IMR-90 (cell line): ENCODE data around the gene ATP13A1. TPM values are rescaled to one million over a fixed set of nuclear protein-coding genes. Genes with fewer than 3 reads are reported as not detected.

Source experiments
- ATAC-seq: fragments of 200-7000 bp; cut with Tn5 transposase; 2 replicates; pipeline ENCODE4 v1.9.1; 2020; ENCODE audit warnings: low read depth, mild to moderate bottlenecking, moderate library complexity
- BruUV-seq: library from RNA; stranded (reverse); fragments of 400-500 nt; replicated peaks from 2 replicates; lab custom pipeline; 2021; lab: Mats Ljungman, UMichigan
- CTCF ChIA-PET: fragments of 300-600 bp; formaldehyde crosslinking; extraction: SDS; loops from one replicate; lab custom pipeline; 2021; ENCODE audit warnings: antibody characterized with exemption; lab: Yijun Ruan, JAX
- POLR2A ChIA-PET: fragments of 300-600 bp; sonication (Branson Sonifier 250); formaldehyde crosslinking; loops from one replicate; lab custom pipeline; 2022; ENCODE audit warnings: antibody characterized with exemption; ENCODE audit not compliant: unreplicated experiment; lab: Charles Lee
- DNase-seq: peaks from one replicate; pipeline ENCODE4 v3.0.0; 2013
- H2AFZ ChIP-seq: replicated peaks from 2 replicates; pipeline ENCODE3; 2013; ENCODE audit warnings: low read length, mild to moderate bottlenecking; ENCODE audit not compliant: poor library complexity
- H2AK5ac ChIP-seq: 2 replicates; pipeline ENCODE4 v1.6.1; 2013; ENCODE audit warnings: low read depth, low read length, inconsistent platforms
- H2AK9ac ChIP-seq: replicated peaks from 2 replicates; pipeline ENCODE3; 2013; ENCODE audit warnings: mild to moderate bottlenecking, low read depth, low read length, moderate library complexity; ENCODE audit not compliant: poor library complexity
- H2BK120ac ChIP-seq: 2 replicates; pipeline ENCODE4 v1.6.1; 2013; ENCODE audit warnings: low read depth, low read length, inconsistent platforms
- H2BK15ac ChIP-seq: 3 replicates; pipeline ENCODE4 v1.6.1; 2013; ENCODE audit warnings: low read depth, low read length, inconsistent platforms
- H2BK20ac ChIP-seq: 2 replicates; pipeline ENCODE4 v1.6.1; 2013; ENCODE audit warnings: low read depth, mild to moderate bottlenecking, inconsistent platforms, low read length, moderate library complexity
- H2BK5ac ChIP-seq: 2 replicates; pipeline ENCODE4 v1.6.1; 2013; ENCODE audit warnings: mild to moderate bottlenecking, low read depth, low read length, inconsistent platforms; ENCODE audit not compliant: poor library complexity, severe bottlenecking
- H3K14ac ChIP-seq: replicated peaks from 2 replicates; pipeline ENCODE4 v1.6.1; 2013; ENCODE audit warnings: low read depth, low read length, inconsistent platforms
- H3K18ac ChIP-seq: 2 replicates; pipeline ENCODE4 v1.6.1; 2013; ENCODE audit warnings: low read depth, low read length, control low read depth
- H3K23ac ChIP-seq: 2 replicates; pipeline ENCODE4 v1.6.1; 2013; ENCODE audit warnings: low read depth, low read length, inconsistent platforms
- H3K27ac ChIP-seq: 2 replicates; pipeline ENCODE4 v1.5.1; 2013; ENCODE audit warnings: mild to moderate bottlenecking, control low read depth, low read length; ENCODE audit not compliant: insufficient read depth
- H3K27me3 ChIP-seq: 2 replicates; pipeline ENCODE4 v1.6.1; 2013; ENCODE audit warnings: low read length; ENCODE audit not compliant: control insufficient read depth, insufficient read depth
- H3K36me3 ChIP-seq: 2 replicates; pipeline ENCODE4 v1.6.1; 2013; ENCODE audit warnings: low read length, mixed read lengths; ENCODE audit not compliant: control insufficient read depth, insufficient read depth
- H3K4ac ChIP-seq: 2 replicates; pipeline ENCODE4 v1.6.1; 2013; ENCODE audit warnings: low read depth, low read length, inconsistent platforms
- H3K4me1 ChIP-seq: 2 replicates; pipeline ENCODE4 v1.6.1; 2013; ENCODE audit warnings: low read length, mixed read lengths; ENCODE audit not compliant: control insufficient read depth, insufficient read depth
- H3K4me2 ChIP-seq: 2 replicates; pipeline ENCODE4 v1.6.1; 2013; ENCODE audit warnings: low read depth, mild to moderate bottlenecking, control low read depth, low read length, moderate library complexity
- H3K4me3 ChIP-seq: 2 replicates; pipeline ENCODE4 v1.5.1; 2013; ENCODE audit warnings: low read depth, mild to moderate bottlenecking, control low read depth, low read length, moderate library complexity; ENCODE audit not compliant: insufficient read depth
- H3K56ac ChIP-seq: 2 replicates; pipeline ENCODE4 v1.6.1; 2013; ENCODE audit warnings: low read length, inconsistent platforms; ENCODE audit not compliant: insufficient read depth; ENCODE audit errors: extremely low read depth
- H3K79me1 ChIP-seq, 2 experiments: 2 replicates each; pipeline ENCODE4 v1.6.1; 2013; ENCODE audit warnings: low read length in 2 of 2, inconsistent platforms in 1 of 2, low read depth in 1 of 2
- H3K9ac ChIP-seq: 2 replicates; pipeline ENCODE4 v1.6.1; 2013; ENCODE audit warnings: low read depth, low read length, control low read depth
- H3K9me1 ChIP-seq: 2 replicates; pipeline ENCODE4 v1.6.1; 2013; ENCODE audit warnings: low read length, inconsistent platforms; ENCODE audit not compliant: insufficient read depth
- H3K9me3 ChIP-seq: 2 replicates; pipeline ENCODE4 v1.6.1; 2013; ENCODE audit warnings: low read length; ENCODE audit not compliant: control insufficient read depth, insufficient read depth
- H4K20me1 ChIP-seq: 2 replicates; pipeline ENCODE4 v1.6.1; 2013; ENCODE audit warnings: low read length, inconsistent platforms; ENCODE audit not compliant: insufficient read depth
- H4K5ac ChIP-seq: 2 replicates; pipeline ENCODE4 v1.6.1; 2013; ENCODE audit warnings: mild to moderate bottlenecking, low read depth, low read length, control low read depth
- H4K8ac ChIP-seq, 2 experiments: 2 replicates each; pipeline ENCODE4 v1.6.1; 2013; ENCODE audit warnings: low read depth in 2 of 2, low read length in 2 of 2, control low read depth in 1 of 2, inconsistent platforms in 1 of 2
- H4K91ac ChIP-seq: 2 replicates; pipeline ENCODE4 v1.6.1; 2013; ENCODE audit warnings: low read depth, low read length, inconsistent platforms; ENCODE audit not compliant: insufficient read depth
- BHLHE40 ChIP-seq: fragments of 150-350 bp; IDR thresholded peaks from 2 replicates; pipeline ENCODE4 v1.6.1; 2016; ENCODE audit warnings: mild to moderate bottlenecking, low read depth, low read length
- CHD1 ChIP-seq: IDR thresholded peaks from 2 replicates; pipeline ENCODE4 v1.6.1; 2012; ENCODE audit warnings: low read depth, low read length, improper control_type of control experiment
- FOS ChIP-seq: fragments of 150-350 bp; IDR thresholded peaks from 2 replicates; pipeline ENCODE4 v1.6.1; 2016; ENCODE audit warnings: low read depth, low read length
- MAFK ChIP-seq: IDR thresholded peaks from 2 replicates; pipeline ENCODE4 v1.6.1; 2012; ENCODE audit warnings: low read depth, low read length, improper control_type of control experiment
- MXI1 ChIP-seq: IDR thresholded peaks from 2 replicates; pipeline ENCODE4 v1.6.1; 2012; ENCODE audit warnings: low read depth, mild to moderate bottlenecking, low read length, moderate library complexity, borderline replicate concordance
- RFX5 ChIP-seq: IDR thresholded peaks from 2 replicates; pipeline ENCODE4 v1.8.0; 2012; ENCODE audit warnings: low read depth, mild to moderate bottlenecking, low read length, moderate library complexity
- SMC3 ChIP-seq: fragments of 150-350 bp; IDR thresholded peaks from 2 replicates; pipeline ENCODE4 v1.6.1; 2016; ENCODE audit warnings: low read depth, mild to moderate bottlenecking, antibody characterized with exemption, low read length, moderate library complexity
- WGBS, 2 experiments: methylation state at CpG; one replicate each; pipeline versions ENCODE4 v1.1.5 to v1.1.7; 2013; ENCODE audit warnings: missing lambda C conversion rate in 2 of 2; ENCODE audit not compliant: insufficient read length in 1 of 2; ENCODE audit errors: extremely low coverage in 2 of 2; 5-methylcytosine and 5-hydroxymethylcytosine counted together
- dilution Hi-C: fragments of 300-500 bp; cut with HindIII; formaldehyde crosslinking; loops from one replicate; pipeline ENCODE4 v1.14.3; 2018; ENCODE audit warnings: low sequenced_read_pairs; ENCODE audit not compliant: unreplicated experiment
- in situ Hi-C: fragments of 300-500 bp; cut with MboI; formaldehyde crosslinking; loops from 3 replicates; pipeline ENCODE4 v1.14.3; 2019; ENCODE audit warnings: low sequenced_read_pairs, inconsistent platforms, mixed read lengths
- intact Hi-C: fragments of 100-400 bp; cut with micrococcal nuclease; formaldehyde crosslinking; loops from 2 replicates; pipeline ENCODE4 v1.10.0; 2022
- polyA plus RNA-seq, 3 experiments: library from polyadenylated mRNA; depleted of rRNA; stranded (reverse); fragments of >200 nt; gene quantifications; 2 replicates each; pipeline ENCODE4 v1.2.3, GENCODE V29; 2012; ENCODE audit warnings: low replicate concordance in 1 of 3
- total RNA-seq: library from RNA; depleted of rRNA; stranded (reverse); fragments of >200 nt; gene quantifications from 2 replicates; pipeline ENCODE4 v1.2.3, GENCODE V29; 2012
- TF ChIP-seq, protein P1 (sequence below): conservative IDR thresholded peaks from 2 replicates; pipeline ENCODE4 v1.5.1; 2012; ENCODE audit warnings: mild to moderate bottlenecking, low read depth, low read length, improper control_type of control experiment
- TF ChIP-seq, protein P2 (sequence below): fragments of 150-350 bp; IDR thresholded peaks from 2 replicates; pipeline ENCODE4 v1.6.1; 2017; ENCODE audit warnings: mild to moderate bottlenecking, antibody characterized with exemption, low read length, low read depth

ATP13A1 gene
- total and polyA plus RNA-seq, 2 of the 4 experiments (the other 2 are of a cell fraction): 13.3 to 43.8 TPM

DNA sequence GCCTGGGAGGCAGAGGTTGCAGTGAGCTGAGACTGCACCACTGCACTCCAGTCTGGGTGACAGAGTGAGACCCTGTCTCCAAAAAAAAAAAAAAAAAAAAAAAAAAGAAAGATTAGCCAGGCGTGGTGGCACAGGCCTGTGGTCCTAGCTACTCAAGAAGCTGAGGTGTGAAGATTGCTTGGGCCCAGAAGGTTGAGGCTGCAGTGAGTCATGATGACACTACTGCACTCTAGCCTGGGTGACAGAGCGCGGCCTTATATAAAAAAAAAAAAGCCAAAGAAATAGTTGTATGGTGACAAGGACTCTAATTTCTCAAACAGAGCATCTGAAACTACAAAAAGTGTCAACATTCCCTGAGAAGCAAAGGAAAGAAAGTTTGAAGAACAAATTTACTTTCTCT is 48.4 kb downstream of the ATP13A1 start:
- H3K27me3 ChIP-seq: no peaks in the 10 kb centered on the region
- no peak overlapping the region for H4K8ac ChIP-seq
- H2AFZ ChIP-seq: no peak overlapping the region
- H3K4me1 ChIP-seq: peaks cover 8% of the 10 kb centered on the region
- H3K36me3 ChIP-seq: no peaks in the 10 kb centered on the region
- no peak overlapping the region for H3K27ac ChIP-seq
- H3K9ac ChIP-seq: no peak overlapping the region
- no peak overlapping the region for H2BK15ac ChIP-seq
- no peak overlapping the region for H2AK9ac ChIP-seq
- DNase-seq: peak; percentile 46
- no peaks in the 10 kb centered on the region for H4K20me1 ChIP-seq
- WGBS, 2 experiments: no CpG with 5 or more reads among the region's 3 CpGs
- H4K5ac ChIP-seq: no peak overlapping the region
- H2BK120ac ChIP-seq: no peak overlapping the region
- peaks cover 10% of the 10 kb centered on the region; the same call in 1 of the 2 replicates for H3K9me1 ChIP-seq
- no peak overlapping the region for H2AK5ac ChIP-seq
- peaks cover 11 to 15% of the 10 kb centered on the region in 2 experiments; a peak in 3 of 4 replicates for H3K79me1 ChIP-seq
- H3K4me3 ChIP-seq: no peak overlapping the region
- in situ Hi-C loops (no loop called here), intact Hi-C loops (loop anchor here (5.0 kb wide), 1 partner anchor 48 kb away; no protein-coding TSS in a partner anchor), dilution Hi-C loops (no loop called here)
- H2BK20ac ChIP-seq: no peak overlapping the region
- TF ChIP-seq RFX5 (no peak), CHD1 (no peak), SMC3 (no peak), MAFK (no peak), MXI1 (no peak), BHLHE40 (no peak), FOS (0 out of 2 replicates have a peak, but pooled peaks have one; percentile 6)
- TF ChIP-seq, protein P1, sequence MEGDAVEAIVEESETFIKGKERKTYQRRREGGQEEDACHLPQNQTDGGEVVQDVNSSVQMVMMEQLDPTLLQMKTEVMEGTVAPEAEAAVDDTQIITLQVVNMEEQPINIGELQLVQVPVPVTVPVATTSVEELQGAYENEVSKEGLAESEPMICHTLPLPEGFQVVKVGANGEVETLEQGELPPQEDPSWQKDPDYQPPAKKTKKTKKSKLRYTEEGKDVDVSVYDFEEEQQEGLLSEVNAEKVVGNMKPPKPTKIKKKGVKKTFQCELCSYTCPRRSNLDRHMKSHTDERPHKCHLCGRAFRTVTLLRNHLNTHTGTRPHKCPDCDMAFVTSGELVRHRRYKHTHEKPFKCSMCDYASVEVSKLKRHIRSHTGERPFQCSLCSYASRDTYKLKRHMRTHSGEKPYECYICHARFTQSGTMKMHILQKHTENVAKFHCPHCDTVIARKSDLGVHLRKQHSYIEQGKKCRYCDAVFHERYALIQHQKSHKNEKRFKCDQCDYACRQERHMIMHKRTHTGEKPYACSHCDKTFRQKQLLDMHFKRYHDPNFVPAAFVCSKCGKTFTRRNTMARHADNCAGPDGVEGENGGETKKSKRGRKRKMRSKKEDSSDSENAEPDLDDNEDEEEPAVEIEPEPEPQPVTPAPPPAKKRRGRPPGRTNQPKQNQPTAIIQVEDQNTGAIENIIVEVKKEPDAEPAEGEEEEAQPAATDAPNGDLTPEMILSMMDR: no peak
- TF ChIP-seq, protein P2, sequence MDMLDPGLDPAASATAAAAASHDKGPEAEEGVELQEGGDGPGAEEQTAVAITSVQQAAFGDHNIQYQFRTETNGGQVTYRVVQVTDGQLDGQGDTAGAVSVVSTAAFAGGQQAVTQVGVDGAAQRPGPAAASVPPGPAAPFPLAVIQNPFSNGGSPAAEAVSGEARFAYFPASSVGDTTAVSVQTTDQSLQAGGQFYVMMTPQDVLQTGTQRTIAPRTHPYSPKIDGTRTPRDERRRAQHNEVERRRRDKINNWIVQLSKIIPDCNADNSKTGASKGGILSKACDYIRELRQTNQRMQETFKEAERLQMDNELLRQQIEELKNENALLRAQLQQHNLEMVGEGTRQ: no peak
- no peak overlapping the region for H3K56ac ChIP-seq
- no peak overlapping the region for H2BK5ac ChIP-seq
- H3K18ac ChIP-seq: no peak overlapping the region
- no peak overlapping the region for H3K4me2 ChIP-seq
- BruUV-seq: no TSS peak
- H3K23ac ChIP-seq: no peak overlapping the region
- ChIA-PET CTCF (no interaction called here), POLR2A (no interaction called here)
- ATAC-seq: no peak
- H4K91ac ChIP-seq: no peak overlapping the region
- H3K4ac ChIP-seq: no peak overlapping the region
- no peaks in the 10 kb centered on the region for H3K9me3 ChIP-seq
- H3K14ac ChIP-seq: no peak overlapping the region
